K562 (cell line): ENCODE measurements around the gene PACS1. TPM values are rescaled to one million over a fixed set of nuclear protein-coding genes. Genes with fewer than 3 reads are reported as not detected.

ENCODE experiments used
- ATAC-seq: fragments of 200-7000 bp; cut with Tn5 transposase; 3 replicates; pipeline ENCODE4 v1.9.1; 2020; ENCODE audit warnings: moderate library complexity
- BruUV-seq: library from RNA; stranded (reverse); fragments of 400-500 nt; replicated peaks from 2 replicates; lab custom pipeline; 2021; lab: Mats Ljungman, UMichigan
- CTCF ChIA-PET: fragments of 300-600 bp; formaldehyde crosslinking; extraction: SDS; loops from one replicate; lab custom pipeline; 2021; ENCODE audit warnings: low intra/inter-chr PET ratio; lab: Yijun Ruan, JAX
- POLR2A ChIA-PET: fragments of 300-600, 350-650 bp; sonication (Branson Sonifier 250); formaldehyde crosslinking; extraction: SDS; loops from one replicate; lab custom pipeline; 2021; ENCODE audit warnings: antibody characterized with exemption, inconsistent platforms; lab: Yijun Ruan, JAX
- DNase-seq, 4 experiments: peaks; one replicate each; pipeline versions ENCODE4 v3.0.0 to v3.0.0-alpha.2; 2011 to 2018; ENCODE audit warnings: low spot score in 3 of 4, mixed read lengths in 3 of 4; ENCODE audit errors: extremely low read depth in 1 of 4
- FAIRE-seq: peaks from 2 replicates; lab custom pipeline; 2011; peaks lifted over from hg19 to GRCh38; lab: Jason Lieb, UNC
- H2AFZ ChIP-seq: 2 replicates; pipeline ENCODE4 v1.6.0; 2011; ENCODE audit warnings: low read depth, low read length, control low read depth, inconsistent platforms
- H3K27ac ChIP-seq: fragments of 200-600 bp; 3 replicates; pipeline ENCODE4 v1.8.0; 2011; ENCODE audit warnings: low read depth, mild to moderate bottlenecking, control low read depth, inconsistent platforms, low read length, moderate library complexity, mixed read lengths; ENCODE audit errors: extremely low read depth
- H3K27me3 ChIP-seq, 2 experiments: fragments of 300-600 bp in 1 of 2; 2 replicates in 1 of 2; 3 replicates in 1 of 2; pipeline versions ENCODE4 v1.6.0 to v1.8.0; 2011; ENCODE audit warnings: inconsistent platforms in 2 of 2, low read length in 2 of 2, mild to moderate bottlenecking in 1 of 2, mixed read lengths in 1 of 2, moderate library complexity in 1 of 2; ENCODE audit not compliant: control insufficient read depth in 2 of 2, insufficient read depth in 2 of 2
- H3K36me3 ChIP-seq: fragments of 300-600 bp; 3 replicates; pipeline ENCODE4 v1.8.0; 2011; ENCODE audit warnings: mild to moderate bottlenecking, low read length, inconsistent platforms; ENCODE audit not compliant: control insufficient read depth, insufficient read depth
- H3K4me1 ChIP-seq, 2 experiments: fragments of 200-600 bp in 1 of 2; replicated peaks in 1 of 2; 2 replicates in 1 of 2; 3 replicates in 1 of 2; pipeline versions ENCODE4 v1.5.1 to v1.8.0; 2011; ENCODE audit warnings: inconsistent platforms in 2 of 2, low read length in 2 of 2, mild to moderate bottlenecking in 1 of 2, mixed read lengths in 1 of 2, moderate library complexity in 1 of 2; ENCODE audit not compliant: control insufficient read depth in 2 of 2, insufficient read depth in 2 of 2
- H3K4me2 ChIP-seq: 2 replicates; pipeline ENCODE4 v1.6.1; 2011; ENCODE audit warnings: low read length, control low read depth, inconsistent platforms, mixed read lengths; ENCODE audit not compliant: insufficient read depth
- H3K4me3 ChIP-seq: fragments of 200-600 bp; sonication (generic), shearing (Covaris generic); 2 replicates; pipeline ENCODE4 v1.5.1; 2016; ENCODE audit warnings: control low read depth, inconsistent platforms
- H3K79me2 ChIP-seq: fragments of 200-600 bp; 3 replicates; pipeline ENCODE4 v1.8.0; 2011; ENCODE audit warnings: low read length, inconsistent platforms; ENCODE audit not compliant: control insufficient read depth, insufficient read depth
- H3K9ac ChIP-seq, 2 experiments: 2 replicates each; pipeline versions ENCODE4 v1.6.0 to v1.6.1; 2011; ENCODE audit warnings: low read depth in 2 of 2, low read length in 2 of 2, control low read depth in 1 of 2, inconsistent platforms in 1 of 2, mild to moderate bottlenecking in 1 of 2, mixed read lengths in 1 of 2; ENCODE audit not compliant: insufficient read depth in 1 of 2
- H3K9me1 ChIP-seq: one replicate; pipeline ENCODE4 v1.6.0; 2011; ENCODE audit warnings: inconsistent platforms, mild to moderate bottlenecking, low read length, moderate library complexity; ENCODE audit not compliant: control insufficient read depth, insufficient read depth
- H3K9me3 ChIP-seq: replicated peaks from 2 replicates; pipeline ENCODE4 v1.5.1; 2011; ENCODE audit warnings: low read depth, low read length, inconsistent platforms; ENCODE audit not compliant: control insufficient read depth, insufficient read depth
- H4K20me1 ChIP-seq: replicated peaks from 2 replicates; pipeline ENCODE4 v1.6.1; 2011; ENCODE audit warnings: low read length, inconsistent platforms, mixed read lengths; ENCODE audit not compliant: control insufficient read depth, insufficient read depth
- ATF6 ChIP-seq: sonication (generic); formaldehyde crosslinking; IDR thresholded peaks from 2 replicates; pipeline ENCODE4 v1.4.0; 2020; ENCODE audit warnings: mild to moderate bottlenecking, missing genetic modification reagents
- C11orf30 ChIP-seq: fragments of 450-650 bp; IDR thresholded peaks from 2 replicates; pipeline ENCODE4 v1.6.1; 2016; ENCODE audit warnings: low read depth, mild to moderate bottlenecking
- CSDE1 ChIP-seq, 2 experiments: fragments of 450-650 bp; IDR thresholded peaks; 2 replicates each; pipeline ENCODE4 v1.6.1; 2016; ENCODE audit warnings: mild to moderate bottlenecking in 1 of 2
- E2F6 ChIP-seq, 2 experiments: IDR thresholded peaks; 2 replicates each; pipeline ENCODE4 v1.6.1; 2011; ENCODE audit warnings: borderline replicate concordance in 1 of 2, control low read depth in 1 of 2, low read depth in 1 of 2, low read length in 1 of 2, mild to moderate bottlenecking in 1 of 2, mixed read lengths in 1 of 2, moderate library complexity in 1 of 2; ENCODE audit not compliant: insufficient read depth in 1 of 2, insufficient read length in 1 of 2, poor library complexity in 1 of 2, severe bottlenecking in 1 of 2; ENCODE audit errors: extremely low read depth in 1 of 2
- ETV6 ChIP-seq, 3 experiments: fragments of 150-350 bp in 1 of 3; sonication (generic) in 1 of 3; formaldehyde crosslinking in 1 of 3; IDR thresholded peaks; 2 replicates each; pipeline versions ENCODE4 v1.6.1 to v1.8.0; 2014 to 2022; ENCODE audit warnings: borderline replicate concordance in 2 of 3, low read depth in 2 of 3, antibody characterized with exemption in 1 of 3, low read length in 1 of 3, mild to moderate bottlenecking in 1 of 3, missing genetic modification reagents in 1 of 3
- KLF6 ChIP-seq: fragments of 250-450 bp; sonication (Bioruptor Pico); IDR thresholded peaks from 2 replicates; pipeline ENCODE4 v1.4.0; 2020; ENCODE audit warnings: mild to moderate bottlenecking, moderate library complexity, borderline replicate concordance
- SP1 ChIP-seq: sonication (generic); formaldehyde crosslinking; IDR thresholded peaks from 2 replicates; pipeline ENCODE4 v1.8.1; 2022; ENCODE audit warnings: mild to moderate bottlenecking, missing genetic modification reagents
- THAP12 ChIP-seq: fragments of 250-450 bp; sonication (Bioruptor Pico); IDR thresholded peaks from 2 replicates; pipeline ENCODE4 v1.9.0; 2021; ENCODE audit warnings: mild to moderate bottlenecking, inconsistent platforms
- THRA ChIP-seq: fragments of 450-650 bp; IDR thresholded peaks from 2 replicates; pipeline ENCODE4 v1.6.1; 2017; ENCODE audit warnings: mild to moderate bottlenecking, moderate library complexity
- ZBTB49 ChIP-seq: sonication (generic); formaldehyde crosslinking; IDR thresholded peaks from 2 replicates; pipeline ENCODE4 v1.8.0; 2022; ENCODE audit warnings: missing genetic modification reagents, mild to moderate bottlenecking, borderline replicate concordance
- ZNF253 ChIP-seq: fragments of 250-450 bp; sonication (Bioruptor Pico); conservative IDR thresholded peaks from 2 replicates; pipeline ENCODE4 v1.6.1; 2021; ENCODE audit warnings: mild to moderate bottlenecking
- ZNF354B ChIP-seq: fragments of 250-450 bp; sonication (Bioruptor Pico); IDR thresholded peaks from 2 replicates; pipeline ENCODE4 v1.4.0; 2020
- WGBS: fragments of 100-300 bp; shearing (Covaris generic); methylation state at CpG from one replicate; pipeline ENCODE4 v1.1.6; 2016; ENCODE audit warnings: low coverage, mixed read lengths; ENCODE audit not compliant: insufficient coverage; ENCODE audit errors: missing lambda C conversion rate; 5-methylcytosine and 5-hydroxymethylcytosine counted together
- in situ Hi-C: fragments of 300-500 bp; cut with MboI; formaldehyde crosslinking; loops from 4 replicates; pipeline ENCODE4 v1.15.0; 2018; ENCODE audit warnings: inconsistent platforms, mixed read lengths
- intact Hi-C: fragments of 100-400 bp; cut with micrococcal nuclease; formaldehyde crosslinking; loops from 2 replicates; pipeline ENCODE4 v1.14.2; 2022
- polyA plus RNA-seq, 8 experiments: library from polyadenylated mRNA; depleted of rRNA in 4 of 8; stranded (reverse) in 5 of 8; unstranded in 3 of 8; fragments of >200 nt; fragmentation: Nextera tagmentation in 2 of 8; fragmentation: Illumina TruSeq in 1 of 8; extraction: Ambion mirVana in 2 of 8; extraction: Trizol in 1 of 8; gene quantifications; 2 replicates each; pipeline versions ENCODE4 v1.2.1 to v1.2.3, GENCODE V29; 2011 to 2014; ENCODE audit warnings: inconsistent platforms in 1 of 8, missing spikeins in 1 of 8
- total RNA-seq, 7 experiments: library from RNA; depleted of rRNA in 6 of 7; stranded (reverse); fragments of >200 nt in 6 of 7; fragmentation: Illumina TruSeq in 2 of 7; extraction: Trizol in 2 of 7; gene quantifications; 2 replicates each; pipeline versions ENCODE4 v1.2.1 to v1.2.3, GENCODE V29; 2011 to 2021; ENCODE audit warnings: low replicate concordance in 1 of 7

Gene PACS1
- total and polyA plus RNA-seq, 9 of the 15 experiments (the other 6 are each of a cell fraction or from before 2014, with no cell fraction given) = 0.34 to 28.1 (median 8.5) TPM

- FAIRE-seq (no peak), ATAC-seq (no peak), DNase-seq (no peak)
- Histone ChIP-seq H4K20me1 (no peaks in the 10 kb centered on the region), H3K4me3 (no peak overlapping the region), H3K27me3 (no peaks in the 10 kb centered on the region), H3K9me1 (no peaks in the 10 kb centered on the region), H3K27ac (no peak overlapping the region), H3K36me3 (no peaks in the 10 kb centered on the region; the same call in 2 of the 3 replicates), H3K4me2 (no peak overlapping the region), H3K9me3 (no peaks in the 10 kb centered on the region; the same call in 1 of the 2 replicates), H3K4me1 (no peaks in the 10 kb centered on the region), H2AFZ (no peak overlapping the region), H3K79me2 (no peaks in the 10 kb centered on the region), H3K9ac (no peak overlapping the region)
- ChIA-PET CTCF (no interaction called here), POLR2A (interaction anchor here (1.1 to 1.3 kb wide), 2 partner anchors 9 to 31 kb away, joined by 3 to 5 read pairs; no protein-coding TSS in a partner anchor)
- 47% methylated on average over 2 of the region's 2 CpGs for WGBS
- no TSS peak for BruUV-seq
- intact Hi-C loops (no loop called here), in situ Hi-C loops (no loop called here)
- no peak for TF ChIP-seq ETV6 (IDR thresholded peaks at IDR 0.05; ENCODE audit: borderline replicate concordance in 1 of 2, low read depth in 2 of 2, low read length in 1 of 2)
- no peak for TF ChIP-seq ETV6 (CRISPR knock-in tag; IDR thresholded peaks at IDR 0.05; ENCODE audit: borderline replicate concordance)
- TF ChIP-seq ATF6 = no peak
- no peak for TF ChIP-seq ZBTB49 (CRISPR knock-in tag)
- TF ChIP-seq E2F6 (IDR thresholded peaks at IDR 0.05; ENCODE audit: borderline replicate concordance in 1 of 2, extremely low read depth in 1 of 2, insufficient read depth in 1 of 2, insufficient read length in 1 of 2, low read depth in 1 of 2, low read length in 1 of 2, poor library complexity in 1 of 2, severe bottlenecking in 1 of 2) = no peak
- no peak for TF ChIP-seq THRA
- TF ChIP-seq THAP12 (CRISPR knock-in tag) = no peak
- TF ChIP-seq C11orf30 = no peak
- no peak for TF ChIP-seq KLF6 (CRISPR knock-in tag)
- no peak for TF ChIP-seq CSDE1 (IDR thresholded peaks at IDR 0.05)
- no peak for TF ChIP-seq SP1 (CRISPR knock-in tag)
- TF ChIP-seq ZNF253 (CRISPR knock-in tag) = no peak
- TF ChIP-seq ZNF354B = no peak
Measured at GRCh38 chr11:66150140-66150539, 80.1 kb downstream of the PACS1 start.
